Cortex of kidney (tissue), 1 donor: Measurements from ENCODE around the gene DMRTC2.

ENCODE experiments used
- DNase-seq: peaks from one replicate; lab custom pipeline; 2025; lab: John Stamatoyannopoulos, UW

DMRTC2 gene

GRCh38 chr19:41847351-41848105, 2.7 kb downstream of the DMRTC2 start:
- DNase-seq = no peak

- no peak for DNase-seq
Observed at GRCh38 chr19:41848666-41849065, 3.8 kb downstream of the DMRTC2 start.

- DNase-seq = no peak
Observed at GRCh38 chr19:41849067-41849466, 4.2 kb downstream of the DMRTC2 start.

GRCh38 chr19:41850381-41850780, 5.5 kb downstream of the DMRTC2 start:
- DNase-seq = no peak

GRCh38 chr19:41851456-41851855, 6.6 kb downstream of the DMRTC2 start:
- DNase-seq = no peak

GRCh38 chr19:41853344-41853743, 8.5 kb downstream of the DMRTC2 start:
- no peak for DNase-seq

GRCh38 chr19:41853768-41854167, 8.9 kb downstream of the DMRTC2 start:
- no peak for DNase-seq

- DNase-seq = no peak
Observed at GRCh38 chr19:41859213-41859617, 14.4 kb downstream of the DMRTC2 start.

GRCh38 chr19:41859618-41860418, 15.0 kb downstream of the DMRTC2 start, which contains the start of gene RPS19:
Gene RPS19, plus strand, starts transcription at chr19:41860255. Its CDS starts 520 bp downstream, at chr19:41860775.
- peak; percentile 65 for DNase-seq

- DNase-seq = no peak
Observed at GRCh38 chr19:41860419-41861115, 15.7 kb downstream of the DMRTC2 start.

GRCh38 chr19:41861116-41861768, 16.4 kb downstream of the DMRTC2 start:
- no peak for DNase-seq

GRCh38 chr19:41861846-41862245, 17.0 kb downstream of the DMRTC2 start:
- no peak for DNase-seq

GRCh38 chr19:41862445-41862986, 17.7 kb downstream of the DMRTC2 start:
- DNase-seq = no peak

- no peak for DNase-seq
Observed at GRCh38 chr19:41863209-41863931, 18.5 kb downstream of the DMRTC2 start.

GRCh38 chr19:41864374-41864773, 19.5 kb downstream of the DMRTC2 start:
- no peak for DNase-seq

- no peak for DNase-seq
Observed at GRCh38 chr19:41866284-41866683, 21.4 kb downstream of the DMRTC2 start.

- DNase-seq = no peak
Observed at GRCh38 chr19:41868120-41868988, 23.5 kb downstream of the DMRTC2 start.

- no peak for DNase-seq
Observed at GRCh38 chr19:41868989-41869300, 24.1 kb downstream of the DMRTC2 start.

- no peak for DNase-seq
Observed at GRCh38 chr19:41869374-41869955, 24.6 kb downstream of the DMRTC2 start.

- DNase-seq = no peak
Observed at GRCh38 chr19:41870401-41870873, 25.6 kb downstream of the DMRTC2 start.
